Neural cell (in vitro differentiated cells): ENCODE data around the gene CCN5. TPM values are rescaled to one million over a fixed set of nuclear protein-coding genes. Genes with fewer than 3 reads are reported as not detected.

Experiments used
- H2AFZ ChIP-seq: fragments of 200-600, 300-800 bp; sonication (generic), shearing (Covaris generic); 2 replicates; pipeline ENCODE4 v1.6.0; 2014; ENCODE audit warnings: low read depth, mild to moderate bottlenecking, antibody characterized with exemption, low read length, moderate library complexity
- H3F3A ChIP-seq: fragments of 200-600 bp; shearing (Covaris generic); 2 replicates; pipeline ENCODE4 v1.6.1; 2016; ENCODE audit warnings: mild to moderate bottlenecking, moderate library complexity, mixed read lengths, antibody characterized with exemption, low read length; ENCODE audit not compliant: insufficient read depth, poor library complexity, severe bottlenecking
- H3K27ac ChIP-seq: fragments of 200-600, 300-800 bp; sonication (generic), shearing (Covaris generic); 2 replicates; pipeline ENCODE4 v1.5.1; 2014; ENCODE audit warnings: mild to moderate bottlenecking, low read length, moderate library complexity
- H3K27me3 ChIP-seq: fragments of 300-800, 200-600 bp; sonication (generic), shearing (Covaris generic); 2 replicates; pipeline ENCODE4 v1.6.0; 2014; ENCODE audit warnings: mild to moderate bottlenecking, low read depth, low read length, moderate library complexity; ENCODE audit not compliant: insufficient read depth
- H3K36me3 ChIP-seq: fragments of 300-800, 200-600 bp; sonication (generic), shearing (Covaris generic); 2 replicates; pipeline ENCODE4 v1.5.1; 2014; ENCODE audit warnings: mild to moderate bottlenecking, antibody characterized with exemption, low read length, moderate library complexity; ENCODE audit not compliant: insufficient read depth
- H3K4me2 ChIP-seq: fragments of 300-800, 200-600 bp; sonication (generic), shearing (Covaris generic); 2 replicates; pipeline ENCODE4 v1.6.0; 2014; ENCODE audit warnings: mild to moderate bottlenecking, low read length
- H3K4me3 ChIP-seq: fragments of 300-800, 200-600 bp; sonication (generic), shearing (Covaris generic); 2 replicates; pipeline ENCODE4 v1.5.1; 2014; ENCODE audit warnings: mild to moderate bottlenecking, low read length, moderate library complexity
- H3K79me2 ChIP-seq: fragments of 200-600 bp; shearing (Covaris generic); replicated peaks from 2 replicates; pipeline ENCODE4 v1.6.0; 2014; ENCODE audit warnings: mild to moderate bottlenecking, low read length, moderate library complexity; ENCODE audit not compliant: insufficient read depth
- H3K9ac ChIP-seq: fragments of 300-800, 200-600 bp; sonication (generic), shearing (Covaris generic); 2 replicates; pipeline ENCODE4 v1.6.1; 2016; ENCODE audit warnings: mild to moderate bottlenecking, low read length, mixed read lengths
- H3K9me2 ChIP-seq: fragments of 200-600 bp; shearing (Covaris generic); 2 replicates; pipeline ENCODE4 v1.6.1; 2016; ENCODE audit warnings: mild to moderate bottlenecking, low read length, mixed read lengths; ENCODE audit not compliant: insufficient read depth
- H3K9me3 ChIP-seq: fragments of 200-600, 300-800 bp; sonication (generic), shearing (Covaris generic); 2 replicates; pipeline ENCODE4 v1.6.1; 2016; ENCODE audit warnings: mild to moderate bottlenecking, mixed run types, low read length, moderate library complexity, mixed read lengths
- H4K20me1 ChIP-seq: fragments of 200-600 bp; shearing (Covaris generic); 2 replicates; pipeline ENCODE4 v1.6.1; 2016; ENCODE audit warnings: mild to moderate bottlenecking, mixed run types; ENCODE audit not compliant: insufficient read depth
- EP300 ChIP-seq: fragments of 450-650 bp; conservative IDR thresholded peaks from 2 replicates; pipeline ENCODE4 v1.6.1; 2014; ENCODE audit warnings: antibody characterized with exemption, mild to moderate bottlenecking, moderate library complexity; ENCODE audit not compliant: poor library complexity, severe bottlenecking
- EZH2 ChIP-seq: fragments of 200-600, 300-800 bp; shearing (Covaris generic), sonication (generic); IDR thresholded peaks from 2 replicates; pipeline ENCODE4 v1.6.1; 2014; ENCODE audit warnings: antibody characterized with exemption, low read length, borderline replicate concordance, mild to moderate bottlenecking; ENCODE audit not compliant: insufficient read depth, poor library complexity, severe bottlenecking
- MXI1 ChIP-seq: fragments of 450-650 bp; conservative IDR thresholded peaks from 2 replicates; pipeline ENCODE4 v1.6.1; 2014; ENCODE audit warnings: antibody characterized with exemption, mild to moderate bottlenecking; ENCODE audit not compliant: poor library complexity, severe bottlenecking
- POLR2AphosphoS5 ChIP-seq: IDR thresholded peaks from 2 replicates; pipeline ENCODE4 v1.6.1; 2012
- RAD21 ChIP-seq: fragments of 450-650 bp; conservative IDR thresholded peaks from 2 replicates; pipeline ENCODE4 v1.6.1; 2014; ENCODE audit warnings: antibody characterized with exemption, mild to moderate bottlenecking, moderate library complexity
- SMC3 ChIP-seq: fragments of 450-650 bp; conservative IDR thresholded peaks from 2 replicates; pipeline ENCODE4 v1.6.1; 2014; ENCODE audit warnings: antibody characterized with exemption, mild to moderate bottlenecking, moderate library complexity; ENCODE audit not compliant: poor library complexity
- TAF1 ChIP-seq: IDR thresholded peaks from 2 replicates; pipeline ENCODE4 v1.6.1; 2012; ENCODE audit warnings: low read depth
- polyA plus RNA-seq: library from polyadenylated mRNA; depleted of rRNA; stranded (reverse); fragments of >200 nt; gene quantifications from 2 replicates; pipeline ENCODE4 v1.2.3, GENCODE V29; 2014
- TF ChIP-seq, protein P1 (sequence below): fragments of 450-650 bp; IDR thresholded peaks from 2 replicates; pipeline ENCODE4 v1.5.1; 2014; ENCODE audit warnings: antibody characterized with exemption, mild to moderate bottlenecking, moderate library complexity; ENCODE audit not compliant: poor library complexity, severe bottlenecking
- TF ChIP-seq, protein P2 (sequence below): IDR thresholded peaks from 2 replicates; pipeline ENCODE4 v1.6.1; 2012; ENCODE audit warnings: borderline replicate concordance

Gene CCN5
- polyA plus RNA-seq, 1 donor from 2014 or later, result not detected

DNA sequence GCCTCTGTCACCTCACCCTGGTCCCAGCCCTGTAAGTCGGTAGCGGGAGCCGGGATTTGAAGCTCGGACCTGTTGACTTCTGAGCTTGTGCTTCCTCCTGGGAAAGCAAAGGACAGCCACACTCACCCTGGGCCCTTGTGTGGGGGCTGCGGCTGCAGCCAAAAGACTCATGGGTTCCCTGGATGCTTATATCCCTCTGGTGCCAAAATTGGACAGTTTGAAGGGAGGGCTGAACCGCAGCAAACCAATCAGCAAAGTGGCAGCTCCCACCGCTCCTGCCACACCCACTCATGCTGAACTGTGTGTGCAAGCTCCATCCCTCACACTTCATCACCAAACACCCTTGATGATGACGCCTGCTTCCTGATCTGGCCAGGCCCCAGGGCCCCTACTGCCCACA, 3.9 kb upstream of the CCN5 start:
- Histone ChIP-seq H3K9me2 (no peaks in the 10 kb centered on the region), H2AFZ (no peak overlapping the region), H3F3A (no peaks in the 10 kb centered on the region), H3K9me3 (no peaks in the 10 kb centered on the region), H3K9ac (no peak overlapping the region), H3K27ac (no peak overlapping the region), H4K20me1 (no peaks in the 10 kb centered on the region), H3K4me2 (no peak overlapping the region), H3K79me2 (no peaks in the 10 kb centered on the region), H3K36me3 (no peaks in the 10 kb centered on the region), H3K27me3 (no peaks in the 10 kb centered on the region), H3K4me3 (no peak overlapping the region)
- TF ChIP-seq EP300, result no peak
- TF ChIP-seq TAF1, result no peak
- no peak for TF ChIP-seq EZH2
- TF ChIP-seq, protein P1, sequence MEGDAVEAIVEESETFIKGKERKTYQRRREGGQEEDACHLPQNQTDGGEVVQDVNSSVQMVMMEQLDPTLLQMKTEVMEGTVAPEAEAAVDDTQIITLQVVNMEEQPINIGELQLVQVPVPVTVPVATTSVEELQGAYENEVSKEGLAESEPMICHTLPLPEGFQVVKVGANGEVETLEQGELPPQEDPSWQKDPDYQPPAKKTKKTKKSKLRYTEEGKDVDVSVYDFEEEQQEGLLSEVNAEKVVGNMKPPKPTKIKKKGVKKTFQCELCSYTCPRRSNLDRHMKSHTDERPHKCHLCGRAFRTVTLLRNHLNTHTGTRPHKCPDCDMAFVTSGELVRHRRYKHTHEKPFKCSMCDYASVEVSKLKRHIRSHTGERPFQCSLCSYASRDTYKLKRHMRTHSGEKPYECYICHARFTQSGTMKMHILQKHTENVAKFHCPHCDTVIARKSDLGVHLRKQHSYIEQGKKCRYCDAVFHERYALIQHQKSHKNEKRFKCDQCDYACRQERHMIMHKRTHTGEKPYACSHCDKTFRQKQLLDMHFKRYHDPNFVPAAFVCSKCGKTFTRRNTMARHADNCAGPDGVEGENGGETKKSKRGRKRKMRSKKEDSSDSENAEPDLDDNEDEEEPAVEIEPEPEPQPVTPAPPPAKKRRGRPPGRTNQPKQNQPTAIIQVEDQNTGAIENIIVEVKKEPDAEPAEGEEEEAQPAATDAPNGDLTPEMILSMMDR, result no peak
- no peak for TF ChIP-seq SMC3
- no peak for TF ChIP-seq MXI1
- no peak for TF ChIP-seq RAD21
- TF ChIP-seq, protein P2, sequence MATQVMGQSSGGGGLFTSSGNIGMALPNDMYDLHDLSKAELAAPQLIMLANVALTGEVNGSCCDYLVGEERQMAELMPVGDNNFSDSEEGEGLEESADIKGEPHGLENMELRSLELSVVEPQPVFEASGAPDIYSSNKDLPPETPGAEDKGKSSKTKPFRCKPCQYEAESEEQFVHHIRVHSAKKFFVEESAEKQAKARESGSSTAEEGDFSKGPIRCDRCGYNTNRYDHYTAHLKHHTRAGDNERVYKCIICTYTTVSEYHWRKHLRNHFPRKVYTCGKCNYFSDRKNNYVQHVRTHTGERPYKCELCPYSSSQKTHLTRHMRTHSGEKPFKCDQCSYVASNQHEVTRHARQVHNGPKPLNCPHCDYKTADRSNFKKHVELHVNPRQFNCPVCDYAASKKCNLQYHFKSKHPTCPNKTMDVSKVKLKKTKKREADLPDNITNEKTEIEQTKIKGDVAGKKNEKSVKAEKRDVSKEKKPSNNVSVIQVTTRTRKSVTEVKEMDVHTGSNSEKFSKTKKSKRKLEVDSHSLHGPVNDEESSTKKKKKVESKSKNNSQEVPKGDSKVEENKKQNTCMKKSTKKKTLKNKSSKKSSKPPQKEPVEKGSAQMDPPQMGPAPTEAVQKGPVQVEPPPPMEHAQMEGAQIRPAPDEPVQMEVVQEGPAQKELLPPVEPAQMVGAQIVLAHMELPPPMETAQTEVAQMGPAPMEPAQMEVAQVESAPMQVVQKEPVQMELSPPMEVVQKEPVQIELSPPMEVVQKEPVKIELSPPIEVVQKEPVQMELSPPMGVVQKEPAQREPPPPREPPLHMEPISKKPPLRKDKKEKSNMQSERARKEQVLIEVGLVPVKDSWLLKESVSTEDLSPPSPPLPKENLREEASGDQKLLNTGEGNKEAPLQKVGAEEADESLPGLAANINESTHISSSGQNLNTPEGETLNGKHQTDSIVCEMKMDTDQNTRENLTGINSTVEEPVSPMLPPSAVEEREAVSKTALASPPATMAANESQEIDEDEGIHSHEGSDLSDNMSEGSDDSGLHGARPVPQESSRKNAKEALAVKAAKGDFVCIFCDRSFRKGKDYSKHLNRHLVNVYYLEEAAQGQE, result no peak
- no peak for TF ChIP-seq POLR2AphosphoS5

DNA sequence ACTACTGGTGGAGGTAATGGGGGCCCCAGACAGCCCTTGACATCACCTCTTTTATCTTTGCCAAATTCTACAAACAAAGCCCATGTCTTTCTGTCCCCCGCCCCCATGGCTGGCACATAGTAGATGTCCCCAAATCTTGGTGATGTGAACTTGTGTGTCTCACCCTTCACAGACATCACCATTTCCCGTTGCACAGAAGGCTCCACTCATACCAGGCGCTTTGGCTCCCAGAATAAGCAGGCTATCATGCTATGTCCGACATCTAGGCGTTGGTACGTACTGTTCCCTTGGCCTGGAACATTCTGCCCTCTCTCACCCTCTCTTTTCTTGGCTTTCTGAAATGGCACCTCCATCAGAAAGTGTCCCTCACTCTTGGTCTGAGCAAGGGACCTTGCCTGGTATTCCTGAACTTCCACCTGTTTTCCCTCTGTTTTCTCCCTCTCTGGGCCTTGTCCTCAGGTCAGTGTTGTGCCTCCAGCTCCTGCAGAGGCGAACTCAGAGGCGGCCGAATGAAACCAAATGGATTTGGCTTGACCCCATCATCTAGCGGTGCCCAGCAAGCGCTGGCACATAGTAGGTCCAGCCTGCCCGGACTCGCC, 968 bp upstream of the CCN5 start:
- H3K9me2 ChIP-seq, result no peaks in the 10 kb centered on the region
- H3F3A ChIP-seq, result no peaks in the 10 kb centered on the region
- TF ChIP-seq TAF1, result no peak
- no peak for TF ChIP-seq EP300
- no peak for TF ChIP-seq EZH2
- no peak overlapping the region for H2AFZ ChIP-seq
- no peak overlapping the region for H3K27ac ChIP-seq
- no peaks in the 10 kb centered on the region for H3K79me2 ChIP-seq
- H3K36me3 ChIP-seq, result no peaks in the 10 kb centered on the region
- no peak overlapping the region for H3K9ac ChIP-seq
- no peaks in the 10 kb centered on the region for H3K27me3 ChIP-seq
- H3K9me3 ChIP-seq, result no peaks in the 10 kb centered on the region
- no peak overlapping the region for H3K4me2 ChIP-seq
- no peaks in the 10 kb centered on the region for H4K20me1 ChIP-seq
- H3K4me3 ChIP-seq, result no peak overlapping the region
